Upper lobe of left lung (tissue), 6 donors: ENCODE data around the gene GALNT2. TPM values are rescaled to one million over a fixed set of nuclear protein-coding genes. Genes with fewer than 3 reads are reported as not detected.
A peak's percentile ranks its signal among the peaks of the same experiment; 100 is the strongest.

Source experiments
- ATAC-seq, 2 donors: fragments of 200-7000 bp; cut with Tn5 transposase; one replicate each; pipeline ENCODE4 v1.9.1; 2022; ENCODE audit warnings: mild to moderate bottlenecking in 2 of 2, moderate library complexity in 2 of 2; ENCODE audit not compliant: low FRiP score in 2 of 2
- DNase-seq, 2 donors: peaks; one replicate each; pipeline ENCODE4 v3.0.0-alpha.2; 2019 to 2020
- H3K27ac ChIP-seq, 4 donors: fragments of 200-600 bp; sonication (generic); one replicate each; pipeline ENCODE4 v1.5.1; 2016 to 2019
- H3K27me3 ChIP-seq, 4 donors: fragments of 200-600 bp; sonication (generic); one replicate each; pipeline ENCODE4 v1.5.1; 2017 to 2019
- H3K36me3 ChIP-seq, 4 donors: fragments of 200-600 bp; sonication (generic); one replicate each; pipeline ENCODE4 v1.5.1; 2016 to 2019
- H3K4me1 ChIP-seq, 4 donors: fragments of 200-600 bp; sonication (generic); one replicate each; pipeline ENCODE4 v1.5.1; 2018 to 2019
- H3K4me3 ChIP-seq, 4 donors: fragments of 200-600 bp; sonication (generic); one replicate each; pipeline ENCODE4 v1.5.1; 2017 to 2019; ENCODE audit warnings: mild to moderate bottlenecking in 2 of 4, moderate library complexity in 1 of 4
- H3K9me3 ChIP-seq, 4 donors: fragments of 200-600 bp; sonication (generic); one replicate each; pipeline ENCODE4 v1.5.1; 2018 to 2019
- CTCF ChIP-seq, 6 experiments: fragments of 450-650 bp in 4 of 6; fragments of 200-600 bp in 2 of 6; sonication (generic) in 2 of 6; IDR thresholded peaks; one replicate each; pipeline ENCODE4 v1.5.1; 2016 to 2019; ENCODE audit warnings: antibody characterized with exemption in 6 of 6
- EP300 ChIP-seq, 4 donors: sonication (generic); formaldehyde crosslinking; IDR thresholded peaks; one replicate each; pipeline ENCODE4 v1.5.1; 2017; ENCODE audit warnings: antibody characterized with exemption in 4 of 4, control low read depth in 2 of 4
- POLR2A ChIP-seq, 4 donors: fragments of 450-650 bp; IDR thresholded peaks; one replicate each; pipeline ENCODE4 v1.5.1; 2016 to 2017; ENCODE audit warnings: antibody characterized with exemption in 4 of 4, mild to moderate bottlenecking in 2 of 4
- POLR2AphosphoS5 ChIP-seq, 2 donors: sonication (generic); formaldehyde crosslinking; IDR thresholded peaks; one replicate each; pipeline ENCODE4 v1.5.1; 2017; ENCODE audit warnings: antibody characterized with exemption in 2 of 2
- WGBS, 2 donors: methylation state at CpG; one replicate each; pipeline ENCODE4 v1.1.5; 2017 to 2018; 5-methylcytosine and 5-hydroxymethylcytosine counted together
- total RNA-seq, 6 donors: library from RNA; depleted of rRNA in 4 of 6; stranded (reverse); fragments of >200 nt in 4 of 6; gene quantifications; one replicate each; pipeline versions ENCODE4 v1.1.0 to v1.2.1, GENCODE V29; 2016 to 2021
- donor health status: DM: no; HTN: no; CAD: no; lungs with moderate emphysema.
- donor health status: DM: no; HTN: yes; CAD: no; lungs with severe emphysema.

The GALNT2 gene
- total RNA-seq, 6 donors from 2014 or later = 51.3 to 62.3 (median 56.2) TPM

- H3K27ac ChIP-seq = no peak overlapping the region
- 94 to 99% methylated on average over 4 of the region's 4 CpGs for WGBS, 2 donors
- TF ChIP-seq POLR2A (IDR thresholded peaks at IDR 0.05) (no peak), EP300 (IDR thresholded peaks at IDR 0.05) (no peak), POLR2AphosphoS5 (IDR thresholded peaks at IDR 0.05) (no peak), CTCF (IDR thresholded peaks at IDR 0.05) (no peak)
- H3K4me3 ChIP-seq = no peak overlapping the region
- H3K4me1 ChIP-seq = peaks cover 42 to 53% (median 45%) of the 10 kb centered on the region in 4 donors
- ATAC-seq (no peak), DNase-seq (no peak)
- no peaks in the 10 kb centered on the region for H3K9me3 ChIP-seq
- no peaks in the 10 kb centered on the region for H3K27me3 ChIP-seq
- no peaks in the 10 kb centered on the region for H3K36me3 ChIP-seq
These were observed 35.4 kb downstream of the GALNT2 start for GRCh38 chr1:230102472-230102871.

GRCh38 chr1:230103306-230104173 lies 36.5 kb downstream of the GALNT2 start:
- DNase-seq (no peak), ATAC-seq (no peak)
- Histone ChIP-seq H3K36me3 (no peaks in the 10 kb centered on the region), H3K4me3 (no peak overlapping the region), H3K27me3 (no peaks in the 10 kb centered on the region), H3K4me1 (peaks cover 42 to 56% (median 45%) of the 10 kb centered on the region in 4 donors), H3K9me3 (no peaks in the 10 kb centered on the region), H3K27ac (peak overlapping the region; percentile 72 to 83 (median 82))
- TF ChIP-seq POLR2A (IDR thresholded peaks at IDR 0.05) (no peak), POLR2AphosphoS5 (IDR thresholded peaks at IDR 0.05) (no peak)
- 74 to 83% methylated on average over 5 of the region's 5 CpGs for WGBS, 2 donors

GRCh38 chr1:230104395-230105244 lies 37.6 kb downstream of the GALNT2 start:
- 19 to 21% methylated on average over 14 to 19 of the region's 19 CpGs for WGBS, 2 donors
- Histone ChIP-seq H3K9me3 (no peaks in the 10 kb centered on the region), H3K4me3 (peak overlapping the region in 1 of 4 donors; percentile 13), H3K27ac (peak overlapping the region; percentile 72 to 83 (median 82)), H3K4me1 (peaks cover 42 to 56% (median 45%) of the 10 kb centered on the region in 4 donors), H3K36me3 (no peaks in the 10 kb centered on the region), H3K27me3 (no peaks in the 10 kb centered on the region)
- peak; percentile 92 to 96 for ATAC-seq
- TF ChIP-seq EP300 (IDR thresholded peaks at IDR 0.05) (peak; percentile 38 to 96 (median 64)), CTCF (IDR thresholded peaks at IDR 0.05) (peak in 3 of 6 experiments; percentile 7 to 39 (median 31)), POLR2AphosphoS5 (IDR thresholded peaks at IDR 0.05) (peak; percentile 90 to 97), POLR2A (IDR thresholded peaks at IDR 0.05) (peak in 1 of 4 donors; percentile 48)
- DNase-seq = peak in 1 of 2 donors; percentile 99

- Histone ChIP-seq H3K36me3 (no peaks in the 10 kb centered on the region), H3K27ac (peak overlapping the region; percentile 72 to 83 (median 82)), H3K4me3 (peak overlapping the region in 1 of 4 donors; percentile 13), H3K27me3 (no peaks in the 10 kb centered on the region), H3K9me3 (no peaks in the 10 kb centered on the region), H3K4me1 (peaks cover 42 to 60% (median 45%) of the 10 kb centered on the region in 4 donors)
- DNase-seq (no peak), ATAC-seq (no peak)
- 59 to 70% methylated on average over 12 of the region's 12 CpGs for WGBS, 2 donors
- no peak for TF ChIP-seq POLR2A (IDR thresholded peaks at IDR 0.05)
- TF ChIP-seq CTCF (IDR thresholded peaks at IDR 0.05) = no peak
- no peak for TF ChIP-seq EP300 (IDR thresholded peaks at IDR 0.05)
- no peak for TF ChIP-seq POLR2AphosphoS5 (IDR thresholded peaks at IDR 0.05)
These were observed 38.3 kb downstream of the GALNT2 start for GRCh38 chr1:230105245-230105753.
